Esophagus muscularis mucosa (tissue), 4 donors: Measurements from ENCODE around the gene ZBP1.

Experiments
- EP300 ChIP-seq: sonication (generic); formaldehyde crosslinking; IDR thresholded peaks from one replicate; pipeline ENCODE4 v1.6.1; 2017; ENCODE audit warnings: antibody characterized with exemption
- POLR2A ChIP-seq: fragments of 450-650 bp; IDR thresholded peaks from one replicate; pipeline ENCODE4 v1.6.1; 2017; ENCODE audit warnings: antibody characterized with exemption, moderate library complexity, mild to moderate bottlenecking, low read depth
- TF ChIP-seq, protein P1 (sequence below), 3 experiments: fragments of 200-600 bp in 2 of 3; fragments of 450-650 bp in 1 of 3; sonication (generic) in 2 of 3; IDR thresholded peaks; one replicate each; pipeline ENCODE4 v1.5.1; 2017 to 2019; ENCODE audit warnings: antibody characterized with exemption in 3 of 3, mild to moderate bottlenecking in 2 of 3, moderate library complexity in 1 of 3

DNA sequence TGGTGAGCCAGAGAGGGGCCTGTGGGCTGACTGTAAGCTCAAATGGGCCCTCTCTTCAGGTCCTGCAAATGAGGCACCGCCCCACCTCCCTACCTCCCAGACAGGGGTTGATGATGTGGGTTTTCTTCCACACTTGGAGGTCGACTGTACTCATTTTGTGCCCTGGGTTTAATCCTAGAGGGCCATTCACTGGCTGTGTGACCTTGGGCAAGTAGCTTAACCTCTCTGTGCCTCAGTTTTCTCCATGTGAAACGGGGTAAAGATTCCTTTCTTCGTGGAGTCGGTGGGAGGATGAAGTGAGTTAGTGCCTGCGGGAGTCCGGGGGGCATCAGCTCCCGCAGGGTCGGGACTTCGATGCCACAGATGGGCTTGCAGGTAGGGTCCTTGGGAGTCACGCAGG lies 23.9 kb downstream of the ZBP1 start:
- TF ChIP-seq, protein P1, sequence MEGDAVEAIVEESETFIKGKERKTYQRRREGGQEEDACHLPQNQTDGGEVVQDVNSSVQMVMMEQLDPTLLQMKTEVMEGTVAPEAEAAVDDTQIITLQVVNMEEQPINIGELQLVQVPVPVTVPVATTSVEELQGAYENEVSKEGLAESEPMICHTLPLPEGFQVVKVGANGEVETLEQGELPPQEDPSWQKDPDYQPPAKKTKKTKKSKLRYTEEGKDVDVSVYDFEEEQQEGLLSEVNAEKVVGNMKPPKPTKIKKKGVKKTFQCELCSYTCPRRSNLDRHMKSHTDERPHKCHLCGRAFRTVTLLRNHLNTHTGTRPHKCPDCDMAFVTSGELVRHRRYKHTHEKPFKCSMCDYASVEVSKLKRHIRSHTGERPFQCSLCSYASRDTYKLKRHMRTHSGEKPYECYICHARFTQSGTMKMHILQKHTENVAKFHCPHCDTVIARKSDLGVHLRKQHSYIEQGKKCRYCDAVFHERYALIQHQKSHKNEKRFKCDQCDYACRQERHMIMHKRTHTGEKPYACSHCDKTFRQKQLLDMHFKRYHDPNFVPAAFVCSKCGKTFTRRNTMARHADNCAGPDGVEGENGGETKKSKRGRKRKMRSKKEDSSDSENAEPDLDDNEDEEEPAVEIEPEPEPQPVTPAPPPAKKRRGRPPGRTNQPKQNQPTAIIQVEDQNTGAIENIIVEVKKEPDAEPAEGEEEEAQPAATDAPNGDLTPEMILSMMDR (IDR thresholded peaks at IDR 0.05): no peak
- TF ChIP-seq POLR2A (no peak), EP300 (no peak)
